AG08396 (cell line): ENCODE results near the gene SHBG.
"Not testable (repeated sequence)": the region's sequence is repeated elsewhere in the genome, so short reads cannot be mapped to it uniquely, and the experiment has no call there.

Experiments used
- DNase-seq: peaks from one replicate; pipeline ENCODE4 v3.0.0; 2012; ENCODE audit warnings: low spot score, mixed read lengths

Gene SHBG, protein sequence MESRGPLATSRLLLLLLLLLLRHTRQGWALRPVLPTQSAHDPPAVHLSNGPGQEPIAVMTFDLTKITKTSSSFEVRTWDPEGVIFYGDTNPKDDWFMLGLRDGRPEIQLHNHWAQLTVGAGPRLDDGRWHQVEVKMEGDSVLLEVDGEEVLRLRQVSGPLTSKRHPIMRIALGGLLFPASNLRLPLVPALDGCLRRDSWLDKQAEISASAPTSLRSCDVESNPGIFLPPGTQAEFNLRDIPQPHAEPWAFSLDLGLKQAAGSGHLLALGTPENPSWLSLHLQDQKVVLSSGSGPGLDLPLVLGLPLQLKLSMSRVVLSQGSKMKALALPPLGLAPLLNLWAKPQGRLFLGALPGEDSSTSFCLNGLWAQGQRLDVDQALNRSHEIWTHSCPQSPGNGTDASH

DNA sequence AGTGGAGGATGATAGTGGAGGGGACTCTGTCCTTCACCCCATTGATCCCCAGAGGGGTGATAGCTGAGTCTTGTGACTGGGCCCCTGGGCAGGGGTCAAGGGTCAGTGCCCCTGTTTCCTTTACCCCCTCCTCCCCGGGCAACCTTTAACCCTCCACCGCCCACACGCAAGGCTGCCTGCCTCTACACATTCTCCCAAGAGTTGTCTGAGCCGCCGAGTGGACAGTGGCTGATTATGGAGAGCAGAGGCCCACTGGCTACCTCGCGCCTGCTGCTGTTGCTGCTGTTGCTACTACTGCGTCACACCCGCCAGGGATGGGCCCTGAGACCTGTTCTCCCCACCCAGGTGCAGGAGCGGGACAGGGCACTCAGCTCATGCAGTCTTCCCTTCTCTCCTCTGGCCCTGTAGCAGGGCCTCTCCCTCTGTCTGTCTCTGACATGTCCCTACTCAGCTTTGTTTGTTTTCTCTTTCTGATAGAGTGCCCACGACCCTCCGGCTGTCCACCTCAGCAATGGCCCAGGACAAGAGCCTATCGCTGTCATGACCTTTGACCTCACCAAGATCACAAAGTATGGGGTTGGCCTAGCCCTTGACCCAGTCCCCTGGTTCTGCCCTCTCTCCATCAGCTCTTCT lies at the start of gene SHBG:
SHBG (plus strand) TSS at position 197 of the 633 bp plus-strand sequence; CDS start at position 235, 38 bp downstream.
- DNase-seq, result no peak

DNA sequence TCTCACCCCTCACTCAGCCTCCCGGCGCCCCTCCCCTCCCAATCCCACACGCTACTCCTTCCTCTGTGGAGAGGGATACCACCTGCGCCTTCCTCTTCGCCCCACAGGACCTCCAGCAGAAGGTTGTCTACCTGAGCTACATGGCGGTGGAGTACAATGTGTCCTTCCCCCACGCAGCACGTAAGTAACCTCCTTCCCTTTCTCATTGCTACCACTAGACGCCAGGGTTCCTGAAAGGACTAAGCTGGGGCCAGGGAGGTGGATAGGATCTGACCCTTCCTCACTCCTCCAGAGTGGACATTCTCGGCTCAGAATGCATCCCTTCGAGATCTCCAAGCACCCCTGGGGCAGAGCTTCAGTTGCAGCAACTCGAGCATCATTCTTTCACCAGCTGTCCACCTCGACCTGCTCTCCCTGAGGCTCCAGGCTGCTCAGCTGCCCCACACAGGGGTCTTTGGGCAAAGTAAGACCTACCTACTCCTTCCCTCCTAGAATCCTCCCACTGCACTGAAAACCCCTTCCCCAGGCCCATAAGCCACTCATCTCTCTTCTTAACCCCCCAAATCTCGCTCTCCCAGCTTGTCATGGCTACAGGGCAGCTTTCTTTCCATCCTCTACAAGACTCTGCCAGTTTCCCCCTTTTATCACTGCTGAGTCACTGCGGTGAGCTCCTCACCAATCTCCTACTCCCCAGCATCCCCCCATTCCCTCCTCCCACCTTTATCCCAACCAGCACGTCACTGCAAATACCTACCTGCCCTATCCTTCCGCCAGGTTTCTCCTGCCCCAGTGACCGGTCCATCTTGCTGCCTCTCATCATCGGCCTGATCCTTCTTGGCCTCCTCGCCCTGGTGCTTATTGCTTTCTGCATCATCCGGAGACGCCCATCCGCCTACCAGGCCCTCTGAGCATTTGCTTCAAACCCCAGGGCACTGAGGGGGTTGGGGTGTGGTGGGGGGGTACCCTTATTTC lies 49.0 kb upstream of the SHBG start:
- DNase-seq, result no peak

DNA sequence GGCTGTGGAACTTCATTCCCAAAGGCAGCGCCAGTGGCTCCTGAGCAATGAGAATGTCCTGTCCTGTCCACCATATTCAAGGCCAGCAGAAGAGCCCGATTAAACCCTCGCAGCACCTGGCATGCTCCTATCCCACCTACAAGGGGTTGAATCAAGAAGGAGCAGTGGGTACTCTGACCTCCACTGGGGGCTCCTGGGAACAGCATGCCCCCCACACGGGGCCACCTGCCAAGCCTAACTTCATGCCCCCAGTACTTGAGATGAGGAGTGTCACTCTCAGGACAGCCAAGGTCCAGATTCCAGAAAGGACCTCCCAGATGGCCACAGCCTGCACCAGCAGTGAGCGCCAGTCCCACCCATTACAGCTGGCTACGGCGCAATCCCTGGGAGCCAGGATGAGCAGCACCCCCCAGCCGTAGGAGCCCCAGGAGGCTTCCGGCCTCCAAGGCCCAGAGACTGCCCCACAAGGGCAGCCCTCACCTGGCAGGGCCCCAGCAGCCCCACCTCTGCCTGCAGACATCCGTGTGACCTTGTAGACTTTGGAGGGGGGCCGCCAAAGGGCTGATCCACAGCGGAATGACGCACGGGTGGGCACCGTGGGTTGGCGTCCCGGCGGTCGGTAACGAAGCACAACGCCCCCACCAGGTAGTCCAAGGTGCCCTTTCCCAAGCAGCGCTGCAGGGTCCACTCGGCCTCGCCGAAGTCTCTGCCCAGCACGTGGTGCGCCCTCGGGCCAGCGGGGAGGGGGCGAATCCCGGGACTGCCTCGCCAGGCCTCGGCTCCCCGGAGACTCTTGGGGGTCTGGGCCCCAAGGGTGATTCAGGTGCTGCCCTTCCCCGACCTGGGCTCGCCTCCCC lies 47.3 kb upstream of the SHBG start:
- DNase-seq, result no peak

DNA sequence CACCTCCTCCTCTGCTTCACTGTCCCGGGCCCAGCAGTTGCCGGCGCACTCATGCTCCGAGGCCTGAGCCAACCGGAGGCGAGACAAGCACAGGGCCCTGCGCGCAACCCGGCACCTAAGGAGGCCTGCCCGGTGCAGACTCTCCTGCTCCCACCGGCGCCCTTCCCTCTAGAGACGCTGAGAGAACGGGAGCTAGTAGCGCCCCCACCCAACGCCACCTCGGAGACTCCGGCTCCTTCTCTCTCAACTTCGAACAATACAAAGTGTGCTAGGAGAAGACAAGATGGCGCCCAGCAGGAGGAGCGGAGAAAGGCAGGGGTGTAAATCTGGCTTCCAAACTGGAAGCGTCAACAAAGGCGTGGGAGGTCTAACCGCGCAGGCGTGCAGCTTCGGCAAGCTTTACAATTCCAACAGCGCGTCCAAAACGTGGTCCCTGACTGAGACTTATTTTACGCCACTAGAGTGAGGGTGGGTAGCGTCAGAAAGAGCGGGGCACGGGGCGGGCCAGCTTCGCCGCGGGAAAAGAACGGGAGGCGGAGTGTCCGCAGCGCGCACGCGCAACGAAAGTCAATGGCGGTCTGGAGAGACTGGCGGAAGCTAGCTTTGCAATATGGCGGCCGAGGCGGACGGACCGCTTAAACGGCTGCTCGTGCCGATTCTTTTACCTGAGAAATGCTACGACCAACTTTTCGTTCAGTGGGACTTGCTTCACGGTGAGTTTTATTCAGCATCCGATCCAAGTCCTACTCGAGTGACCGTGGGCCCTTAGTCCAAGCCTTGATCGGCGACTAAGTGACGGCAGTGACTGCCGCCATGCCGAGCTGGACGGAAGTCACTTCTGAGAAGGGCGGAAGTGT lies 46.5 kb upstream of the SHBG start, which contains the start of gene MPDU1:
MPDU1 (plus strand) TSS at position 600 of the 857 bp plus-strand sequence; CDS start at position 611, 11 bp downstream.
- DNase-seq, result peak; percentile 92

DNA sequence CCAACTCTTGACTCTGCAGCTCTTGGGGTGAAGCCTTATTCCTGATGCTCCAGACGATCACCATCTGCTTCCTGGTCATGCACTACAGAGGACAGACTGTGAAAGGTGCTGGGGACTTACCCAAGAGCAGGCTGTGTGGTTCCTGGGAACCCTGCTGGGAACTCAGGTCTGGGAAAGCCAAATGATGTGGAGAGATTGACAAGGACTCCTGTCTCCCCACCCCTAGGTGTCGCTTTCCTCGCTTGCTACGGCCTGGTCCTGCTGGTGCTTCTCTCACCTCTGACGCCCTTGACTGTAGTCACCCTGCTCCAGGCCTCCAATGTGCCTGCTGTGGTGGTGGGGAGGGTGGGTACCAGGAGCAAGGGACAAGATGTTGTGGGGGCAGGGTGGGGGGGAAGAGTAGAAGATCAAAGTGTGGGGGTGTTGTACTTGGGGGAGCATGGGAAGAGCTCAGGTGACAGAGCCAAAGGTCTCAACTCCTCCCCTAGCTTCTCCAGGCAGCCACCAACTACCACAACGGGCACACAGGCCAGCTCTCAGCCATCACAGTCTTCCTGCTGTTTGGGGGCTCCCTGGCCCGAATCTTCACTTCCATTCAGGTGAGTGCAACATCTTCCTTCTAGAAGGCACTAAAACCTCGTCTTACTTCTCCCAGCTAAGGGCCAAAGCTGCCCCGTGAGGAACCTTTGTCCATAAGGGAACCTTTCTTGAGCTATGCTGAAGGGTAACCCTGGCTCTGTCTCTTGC lies 43.1 kb upstream of the SHBG start:
- DNase-seq, result no peak

DNA sequence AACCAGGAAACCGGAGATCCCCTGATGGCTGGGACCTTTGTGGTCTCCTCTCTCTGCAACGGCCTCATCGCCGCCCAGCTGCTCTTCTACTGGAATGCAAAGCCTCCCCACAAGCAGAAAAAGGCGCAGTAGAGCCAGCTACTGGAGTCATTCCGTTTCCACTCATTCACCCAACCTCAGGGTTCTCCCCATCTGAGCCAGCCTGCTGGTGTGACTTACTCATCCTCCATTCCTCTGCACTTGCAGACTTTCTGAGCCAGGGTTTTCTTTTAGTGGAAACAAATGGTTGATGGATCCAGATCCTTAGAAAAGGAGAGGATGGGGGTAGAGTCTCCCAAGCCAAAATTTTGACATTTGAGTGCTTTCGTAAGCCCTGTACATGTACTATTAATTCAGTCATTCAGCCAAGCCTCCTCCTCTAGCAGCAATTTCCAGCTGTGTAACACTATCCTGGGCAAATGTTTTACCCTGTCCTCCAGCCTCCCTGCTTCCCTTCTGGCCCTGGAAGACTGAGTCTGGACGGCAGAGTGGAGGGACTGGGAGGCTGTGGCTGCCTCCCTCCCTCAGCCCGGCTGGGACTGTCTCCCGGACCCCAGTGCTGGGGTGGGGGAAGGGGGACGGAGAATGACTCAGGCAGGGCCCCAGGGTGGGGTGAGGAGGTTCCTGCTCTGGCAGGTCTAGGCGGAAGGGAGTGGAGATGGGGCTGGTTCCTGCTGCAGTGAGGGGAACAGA lies 42.3 kb upstream of the SHBG start:
- peak; percentile 94 for DNase-seq

DNA sequence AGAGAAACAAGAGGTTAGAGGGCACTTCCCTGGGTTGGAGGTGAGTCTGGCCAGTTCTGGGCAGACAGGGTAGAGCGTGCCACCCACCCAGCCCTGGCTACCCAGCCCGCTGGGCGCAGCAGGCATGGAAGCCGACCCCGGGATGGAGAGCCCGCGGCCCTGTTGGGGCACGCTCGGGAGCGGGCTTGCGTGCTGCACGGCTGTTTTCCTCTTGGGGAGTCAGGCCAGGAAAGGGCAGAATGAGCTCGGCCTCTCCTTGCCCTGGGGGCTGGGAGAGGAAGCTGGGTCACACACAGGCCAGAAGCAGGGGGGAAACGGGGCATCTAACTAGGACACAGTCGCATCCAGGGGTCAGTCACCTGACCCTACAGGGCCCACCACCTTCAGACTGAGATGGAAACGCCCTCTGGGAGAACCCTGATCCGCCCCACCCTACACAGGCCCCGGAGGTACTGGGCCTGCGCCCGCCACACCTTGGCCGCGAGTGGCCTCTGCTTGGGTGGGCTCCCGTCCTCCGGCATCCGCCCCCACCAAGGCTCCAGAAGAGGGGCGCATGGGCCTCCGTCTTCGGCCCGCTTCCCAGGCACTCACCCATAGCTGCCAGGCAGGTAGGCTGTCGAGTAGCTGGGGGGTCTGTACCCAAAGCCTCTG lies 41.3 kb upstream of the SHBG start:
- DNase-seq, result no peak

DNA sequence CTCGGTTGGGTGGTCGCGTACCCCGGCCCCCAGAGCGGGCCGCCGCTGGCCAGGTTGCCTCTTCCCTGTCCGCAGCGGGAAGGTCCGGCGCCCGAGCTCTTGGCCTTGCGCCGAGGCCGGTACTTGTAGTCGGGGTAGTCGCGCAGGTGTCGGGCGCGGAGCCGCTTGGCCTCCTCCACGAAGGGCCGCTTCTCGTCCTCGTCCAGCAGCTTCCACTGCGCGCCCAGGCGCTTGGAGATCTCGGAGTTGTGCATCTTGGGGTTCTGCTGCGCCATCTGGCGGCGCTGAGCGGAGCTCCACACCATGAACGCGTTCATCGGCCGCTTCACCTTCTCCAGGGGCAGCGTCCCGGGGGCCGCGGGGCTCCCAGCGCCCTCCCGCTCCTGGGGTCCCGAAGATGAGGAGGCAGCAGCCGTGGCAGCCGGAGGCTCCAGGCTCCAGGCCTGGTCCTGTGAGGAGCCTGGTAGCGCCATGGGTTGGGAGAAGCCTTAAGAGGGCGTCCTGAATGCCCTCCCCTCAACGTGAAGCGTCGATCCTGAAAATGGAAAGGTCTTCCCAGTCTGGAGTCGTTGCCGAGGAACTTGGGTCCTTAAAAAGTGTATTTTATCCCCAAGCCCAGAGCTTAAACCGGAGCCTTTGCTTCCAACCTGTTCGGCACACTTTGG lies 40.6 kb upstream of the SHBG start:
- DNase-seq, result peak; percentile 91

DNA sequence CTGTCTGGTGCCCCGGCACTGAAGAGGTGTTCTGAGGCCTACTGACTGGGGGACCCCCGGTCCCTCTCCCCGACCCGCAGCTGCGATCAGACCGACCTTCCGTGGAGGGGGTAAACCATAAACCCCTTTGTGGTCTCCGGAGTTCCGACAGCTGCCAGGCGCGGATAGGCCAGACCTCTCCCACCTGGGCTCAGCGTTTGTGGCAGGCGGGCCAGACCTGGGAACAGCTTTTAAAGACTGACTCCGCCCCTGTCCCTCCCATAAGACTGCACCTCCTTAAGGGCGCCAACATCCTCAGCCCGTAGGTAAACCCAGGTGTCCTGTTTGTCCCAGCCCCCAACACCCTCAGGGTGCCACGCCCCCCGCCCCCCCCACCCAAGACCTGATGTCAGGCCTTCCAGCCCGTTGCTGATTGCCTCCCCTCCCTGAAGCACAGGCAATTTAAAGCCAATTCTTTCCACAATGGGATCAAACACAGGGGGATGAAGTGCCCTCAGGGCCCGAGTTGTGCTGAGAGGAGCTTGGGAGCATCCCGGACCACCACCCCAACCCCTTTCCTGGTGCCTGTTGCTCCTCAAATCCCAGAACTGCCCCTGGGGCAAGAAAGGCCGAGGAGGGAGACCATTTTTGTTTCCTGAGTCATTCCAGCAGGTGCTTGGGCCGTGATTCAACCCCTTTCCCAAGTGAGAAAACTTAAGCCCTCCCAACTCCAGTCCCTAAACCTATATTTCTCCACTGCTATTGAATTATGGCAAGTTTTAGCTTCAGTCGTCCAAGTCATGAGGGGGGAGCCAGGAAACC lies 39.8 kb upstream of the SHBG start, which contains the start of gene SOX15:
SOX15 (minus strand) TSS at position 204 of the 801 bp plus-strand sequence. CDS start 418 bp downstream, outside the sequence.
- DNase-seq, result peak; percentile 57

DNA sequence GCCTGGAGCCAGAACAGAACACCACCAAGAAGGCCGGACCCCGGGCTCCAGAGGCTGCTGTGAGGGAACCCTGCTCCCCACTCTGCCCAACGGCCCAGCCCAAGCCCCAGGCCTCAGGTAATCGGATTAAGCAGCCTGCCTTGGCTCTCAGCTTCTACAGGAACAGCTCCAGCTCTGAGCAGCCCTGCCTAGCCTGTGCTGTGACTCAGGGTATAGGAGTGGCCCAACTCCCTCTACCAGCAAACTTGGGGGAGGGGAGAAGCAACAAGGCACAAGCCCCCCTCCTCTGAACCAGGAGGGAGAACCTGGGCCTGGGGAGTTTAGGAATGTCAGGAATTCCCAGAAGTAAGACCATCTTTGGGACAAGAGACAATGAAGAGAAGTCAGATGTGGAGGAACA lies 39.2 kb upstream of the SHBG start:
- DNase-seq, result peak; percentile 81

DNA sequence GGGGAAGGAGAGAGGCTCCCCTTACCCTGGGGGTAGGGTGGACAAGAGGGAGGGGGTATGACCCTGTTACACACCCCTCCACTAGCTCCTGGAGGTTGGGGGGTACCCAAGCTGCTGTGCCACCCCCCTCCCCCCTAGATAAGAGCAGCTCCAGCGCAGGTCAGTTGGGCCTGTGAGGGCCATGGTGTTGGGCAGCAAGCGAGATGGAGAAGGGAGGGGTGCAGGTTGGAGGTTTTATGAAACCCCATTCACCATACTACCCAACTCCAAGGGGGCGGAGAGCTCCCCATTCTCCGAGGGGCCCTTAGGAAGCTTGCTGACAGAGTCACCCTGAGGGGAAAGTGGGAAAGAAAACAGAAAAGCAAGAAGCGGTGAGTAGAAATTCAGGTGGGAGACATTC lies 38.3 kb upstream of the SHBG start:
- no peak for DNase-seq

DNA sequence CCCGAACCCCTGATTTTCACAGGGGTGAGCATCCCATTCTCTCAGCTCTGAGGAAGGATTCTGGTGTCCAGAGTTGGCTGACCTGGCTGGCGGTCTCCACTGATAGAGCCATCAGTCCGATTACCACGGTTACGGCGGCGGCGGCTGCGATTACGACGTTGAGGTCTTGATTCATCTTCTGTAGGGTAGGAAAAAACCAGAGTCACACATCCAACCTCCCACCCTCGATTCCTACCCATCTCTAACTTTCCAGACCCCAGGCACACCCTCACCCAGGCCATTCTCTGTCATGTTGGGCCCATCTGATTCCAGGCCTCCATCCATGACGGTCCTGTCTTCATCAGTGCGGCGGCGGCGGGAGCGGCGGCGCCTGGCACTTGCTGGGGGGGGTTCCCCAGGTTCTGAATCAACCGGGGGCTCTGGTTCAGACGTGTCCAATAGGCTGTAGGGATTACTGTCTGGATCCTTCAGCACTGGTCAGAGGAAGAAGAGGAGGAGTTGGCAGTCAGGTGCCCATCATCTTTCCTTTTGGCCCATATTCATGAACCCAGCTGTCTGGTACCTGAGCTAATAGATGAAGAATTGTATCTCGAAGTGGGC lies 37.4 kb upstream of the SHBG start:
- DNase-seq, result no peak

DNA sequence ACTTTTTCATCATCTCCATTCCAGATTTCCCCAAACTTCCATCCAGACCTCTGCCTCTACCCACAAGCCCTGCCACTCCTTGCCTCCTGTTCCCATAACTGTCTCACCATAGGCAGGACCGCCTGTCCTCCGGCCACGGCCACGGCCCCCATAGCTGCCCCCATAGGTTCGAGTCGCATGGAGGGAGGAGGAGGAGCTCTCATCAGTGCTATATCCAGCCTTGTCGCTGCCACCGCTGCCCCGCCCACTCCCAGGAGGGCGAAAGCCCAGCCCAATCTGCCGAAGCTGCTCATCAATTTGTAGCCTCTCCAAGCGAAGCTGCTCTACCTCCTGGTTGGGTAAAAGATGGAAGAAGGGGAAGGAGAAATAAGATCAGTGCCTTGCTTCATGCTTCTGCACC lies 36.6 kb upstream of the SHBG start:
- DNase-seq, result no peak

DNA sequence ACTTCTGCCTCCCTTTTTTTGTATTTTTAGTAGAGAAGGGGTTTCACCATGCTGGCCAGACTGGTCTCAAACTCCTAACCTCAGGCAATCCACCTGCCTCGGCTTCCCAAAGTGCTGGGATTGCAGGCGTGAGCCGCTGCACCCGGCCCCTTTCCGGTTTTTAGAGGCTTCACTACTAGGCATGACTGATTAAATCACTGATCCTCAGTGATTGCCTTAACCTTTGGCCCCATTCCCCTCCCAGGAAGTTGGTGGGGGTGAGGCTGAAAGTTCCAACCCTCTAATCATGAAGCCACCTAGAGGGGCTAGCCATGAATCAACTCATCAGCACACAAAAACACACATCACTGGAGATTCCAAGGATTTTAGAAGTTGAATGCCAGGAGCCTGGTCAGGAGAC lies 32.4 kb upstream of the SHBG start:
- DNase-seq, result not testable (repeated sequence)

DNA sequence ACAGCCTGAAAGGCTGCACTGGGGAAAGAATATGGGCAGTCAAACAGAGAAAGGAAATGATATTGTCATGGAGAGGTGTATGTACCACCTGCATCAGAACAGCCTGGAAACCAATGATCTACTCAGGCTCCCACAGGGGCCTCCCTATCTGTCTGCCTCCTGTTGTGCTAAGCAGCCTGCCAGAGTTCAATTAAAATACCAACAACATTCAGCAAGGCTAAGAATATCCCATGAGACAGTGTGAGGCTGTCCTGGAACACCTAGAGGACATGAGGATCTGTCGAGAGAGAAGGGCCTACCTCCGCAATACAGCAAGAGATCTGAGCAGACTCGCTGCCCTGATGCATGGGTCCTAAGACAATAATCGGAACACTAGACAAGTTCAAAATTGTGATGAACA lies 23.7 kb upstream of the SHBG start:
- no peak for DNase-seq

DNA sequence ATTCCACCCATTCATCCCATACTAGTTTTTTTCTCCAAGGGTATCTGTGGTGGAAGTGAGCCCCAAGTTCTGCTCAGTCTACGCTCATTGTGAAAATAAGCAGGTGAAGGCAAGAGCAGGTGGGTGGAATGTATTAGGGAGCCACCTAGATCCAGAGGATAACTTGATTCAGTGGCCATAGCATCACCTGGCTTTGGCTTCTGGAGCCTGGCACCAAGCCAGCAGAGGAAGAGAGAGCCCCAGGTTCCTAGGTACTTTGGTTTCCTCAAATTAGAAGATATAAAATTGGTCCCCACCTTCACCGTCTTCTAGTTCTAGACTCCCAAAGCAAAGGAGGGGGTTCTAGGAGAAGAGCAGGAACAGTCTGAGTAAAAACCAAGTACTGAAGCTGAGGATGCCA lies 19.3 kb upstream of the SHBG start:
- DNase-seq, result no peak
